NCI-H1105 treated with DMSO at 0.1 percent for 48 hours (cell line): ENCODE measurements around the gene LTB4R.

Experiments
- DNase-seq: peaks from one replicate; lab custom pipeline; 2025; lab: John Stamatoyannopoulos, UW

Gene LTB4R

DNA sequence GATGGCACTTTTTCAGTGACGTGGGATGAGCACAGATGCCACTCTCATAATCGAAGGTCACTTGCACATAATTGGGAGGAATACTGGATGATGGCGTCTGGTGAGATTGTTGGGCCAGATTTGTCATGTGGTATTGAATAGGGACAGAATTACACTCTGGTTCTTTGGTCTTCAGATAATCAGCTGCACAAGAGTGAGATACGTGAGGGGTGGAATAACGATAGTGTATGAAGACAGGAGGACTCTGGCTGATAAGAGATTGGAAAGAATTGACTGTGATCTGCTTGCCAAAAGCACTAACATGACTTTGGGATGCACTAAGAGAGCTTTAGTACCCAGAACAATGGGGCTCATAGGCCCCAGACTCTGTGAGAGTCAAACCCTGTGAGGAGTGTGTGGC is 32.9 kb upstream of the LTB4R start:
- no peak for DNase-seq

DNA sequence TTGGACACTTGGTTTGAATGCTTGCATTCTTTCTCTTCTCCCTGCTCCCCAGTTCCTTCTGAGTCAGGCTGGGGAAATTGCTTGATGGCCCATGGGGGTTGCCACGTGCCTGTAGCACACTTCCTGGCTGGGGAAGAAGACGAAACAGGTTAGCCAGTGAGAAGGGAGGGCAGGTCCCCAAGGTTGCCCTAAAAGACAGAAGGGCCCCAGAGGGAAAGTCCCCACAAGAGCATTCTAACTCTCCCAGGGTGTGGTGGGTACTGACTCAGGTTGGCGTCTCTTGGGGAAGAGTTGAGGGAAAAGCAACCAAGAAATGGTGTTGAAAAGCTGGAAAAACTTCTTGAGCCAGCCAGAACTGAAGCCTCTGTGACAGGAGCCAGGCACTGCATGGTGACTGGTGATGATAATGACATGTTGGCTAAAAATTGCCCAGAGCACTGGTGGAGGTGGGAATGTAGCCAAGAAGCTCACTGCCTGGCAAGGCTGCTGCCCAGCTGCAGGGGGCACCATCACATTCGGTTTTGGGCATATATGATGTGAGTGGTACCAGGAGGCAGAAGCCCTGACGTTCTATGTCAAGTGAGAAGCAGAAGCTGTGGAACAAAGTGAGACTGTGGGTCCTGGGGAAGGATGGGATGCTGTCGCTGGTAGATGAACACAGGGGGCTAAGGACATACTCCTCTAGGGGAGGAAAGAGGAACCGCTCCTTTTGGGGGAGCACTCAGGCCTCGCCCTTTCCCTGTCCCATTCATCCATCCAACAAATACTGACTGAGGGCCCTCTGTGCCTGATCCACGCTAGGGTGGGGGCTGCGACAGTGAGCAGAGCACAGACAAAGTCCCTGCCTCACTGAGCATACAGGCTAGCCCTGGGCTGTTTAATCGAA is 31.8 kb upstream of the LTB4R start:
- peak; percentile 5 for DNase-seq

- DNase-seq, result no peak
Measured at GRCh38 chr14:24280797-24281460, 30.4 kb upstream of the LTB4R start.

GRCh38 chr14:24281636-24282035 is 29.7 kb upstream of the LTB4R start:
- DNase-seq, result no peak

DNA sequence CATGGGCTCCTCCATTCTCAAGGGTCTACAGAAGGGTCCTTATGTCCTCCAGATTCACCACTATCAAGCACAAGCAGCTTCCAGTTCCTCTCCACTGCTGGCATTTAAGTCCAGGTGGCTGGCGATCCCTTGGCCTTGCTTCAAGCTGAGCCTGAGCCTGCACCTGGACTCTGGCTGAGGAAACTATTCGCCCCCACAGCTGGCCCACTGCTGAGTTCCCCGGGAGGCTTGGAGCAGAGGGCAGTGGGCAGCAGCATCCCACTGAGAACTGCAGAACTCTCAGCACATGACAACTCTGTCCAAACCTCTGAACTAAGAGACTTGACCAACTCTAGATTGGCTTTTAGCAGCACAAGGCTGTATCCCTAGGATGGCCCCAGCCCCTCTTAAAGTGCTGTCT is 28.6 kb upstream of the LTB4R start:
- no peak for DNase-seq

DNA sequence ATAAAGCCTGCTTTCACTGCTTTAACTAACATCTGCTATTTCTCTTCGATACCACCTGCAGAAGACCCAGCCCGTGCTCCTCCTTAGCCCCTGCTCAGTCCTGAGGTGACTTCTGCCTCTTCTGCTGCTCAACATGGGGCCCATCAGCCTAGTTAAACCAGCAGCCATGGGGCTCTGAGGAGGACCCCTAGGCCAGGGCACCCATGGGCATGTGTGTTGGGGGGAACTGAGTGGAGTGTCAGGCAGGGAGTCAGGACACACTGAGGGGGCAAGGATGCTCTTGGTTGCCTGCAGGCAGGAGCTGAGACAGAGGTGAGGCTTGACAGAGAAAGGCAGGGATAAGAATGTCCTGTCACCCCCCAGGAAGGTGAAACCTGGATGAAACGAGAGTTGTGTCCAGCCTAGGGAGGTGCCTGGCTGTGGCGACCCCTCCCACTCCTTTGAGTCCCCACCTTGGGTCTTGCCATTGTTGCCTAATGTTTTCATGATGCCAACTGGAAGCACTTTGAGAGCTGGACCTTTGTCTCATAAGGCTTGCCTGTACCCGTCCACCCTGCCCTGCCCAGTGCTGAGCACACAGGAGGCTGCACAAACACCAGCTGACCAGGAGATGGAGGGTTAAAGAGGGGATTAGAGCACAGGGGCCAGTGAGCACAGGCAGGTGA is 27.4 kb upstream of the LTB4R start:
- no peak for DNase-seq

DNA sequence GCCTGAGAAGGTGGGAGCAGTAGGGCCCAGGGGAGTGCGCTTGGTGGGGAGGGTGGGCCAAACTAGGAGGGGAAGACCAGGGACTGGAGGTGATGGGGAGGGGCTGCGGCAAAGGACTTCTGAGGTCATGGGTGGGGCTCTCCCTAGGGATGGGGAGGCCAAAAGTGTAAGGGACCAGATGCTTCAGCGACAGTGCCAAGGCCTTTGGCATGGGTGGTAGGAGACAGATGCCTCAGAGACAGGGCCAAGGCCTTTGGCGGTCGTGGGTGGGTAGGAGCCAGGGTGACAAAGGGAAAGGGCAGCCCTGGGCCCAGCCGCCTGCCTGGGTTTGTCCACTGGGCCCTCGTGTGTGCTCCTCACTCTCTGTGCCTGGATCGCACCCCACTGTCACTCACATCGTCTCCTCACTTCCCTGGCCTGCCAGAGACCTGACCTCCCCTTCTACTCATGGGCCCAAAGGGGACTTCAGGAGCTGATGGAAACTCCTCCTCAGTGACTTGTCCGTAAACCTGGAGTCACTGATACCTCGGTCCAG is 26.7 kb upstream of the LTB4R start:
- DNase-seq, result no peak

- no peak for DNase-seq
Measured at GRCh38 chr14:24285351-24285750, 26.0 kb upstream of the LTB4R start.

DNA sequence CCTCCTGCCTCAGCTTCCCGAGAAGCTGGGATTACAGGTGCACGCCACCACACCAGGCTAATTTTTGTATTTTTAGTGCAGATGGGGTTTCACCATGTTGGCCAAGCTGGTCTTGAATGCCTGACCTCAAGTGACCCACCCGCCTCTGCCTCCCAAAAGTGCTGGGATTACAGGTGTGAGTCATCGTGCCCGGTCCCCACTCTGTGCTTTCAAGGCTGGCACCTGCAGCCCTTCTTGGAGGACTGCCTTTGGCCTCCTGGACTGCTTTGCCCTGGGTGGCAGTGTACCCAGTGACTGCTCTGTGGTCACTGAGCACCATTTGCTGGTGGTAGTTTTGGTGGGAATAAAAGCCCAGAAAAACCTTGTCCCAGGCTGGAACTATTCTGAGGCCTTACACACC is 24.3 kb upstream of the LTB4R start:
- no peak for DNase-seq

DNA sequence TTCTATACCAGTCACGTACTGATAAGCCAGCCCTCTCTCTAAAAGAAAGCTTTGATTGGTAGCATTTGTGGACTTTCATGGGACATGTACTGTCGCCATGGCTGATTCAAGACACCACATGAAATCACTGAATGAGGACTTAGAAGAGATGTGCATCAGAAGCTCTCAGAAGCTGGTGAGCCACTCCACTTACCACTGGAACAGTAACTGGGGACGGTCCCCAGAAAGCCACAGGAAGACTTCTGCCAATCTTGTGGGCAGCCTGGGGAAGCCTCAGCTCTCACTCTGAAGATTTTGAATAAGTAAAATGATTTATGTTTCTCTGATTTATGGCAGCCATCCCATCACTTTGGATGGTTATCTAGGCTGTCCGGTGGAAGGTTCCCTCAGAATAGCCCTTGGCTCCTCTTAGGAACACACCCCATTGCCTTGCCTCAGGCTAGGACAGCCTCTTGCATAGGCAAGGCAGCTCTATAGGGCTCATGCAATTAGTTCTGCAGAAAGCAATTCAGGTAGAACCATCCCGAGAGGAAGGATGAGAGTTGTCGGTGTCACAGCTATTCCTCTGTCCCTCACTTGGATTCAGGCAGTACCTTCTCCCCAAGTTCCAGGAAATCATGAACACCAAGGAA is 21.5 kb upstream of the LTB4R start:
- no peak for DNase-seq

GRCh38 chr14:24290746-24291145 is 20.6 kb upstream of the LTB4R start:
- DNase-seq, result no peak

GRCh38 chr14:24291446-24292117 is 19.7 kb upstream of the LTB4R start:
- no peak for DNase-seq

- DNase-seq, result no peak
Measured at GRCh38 chr14:24292118-24292807, 19.0 kb upstream of the LTB4R start.

DNA sequence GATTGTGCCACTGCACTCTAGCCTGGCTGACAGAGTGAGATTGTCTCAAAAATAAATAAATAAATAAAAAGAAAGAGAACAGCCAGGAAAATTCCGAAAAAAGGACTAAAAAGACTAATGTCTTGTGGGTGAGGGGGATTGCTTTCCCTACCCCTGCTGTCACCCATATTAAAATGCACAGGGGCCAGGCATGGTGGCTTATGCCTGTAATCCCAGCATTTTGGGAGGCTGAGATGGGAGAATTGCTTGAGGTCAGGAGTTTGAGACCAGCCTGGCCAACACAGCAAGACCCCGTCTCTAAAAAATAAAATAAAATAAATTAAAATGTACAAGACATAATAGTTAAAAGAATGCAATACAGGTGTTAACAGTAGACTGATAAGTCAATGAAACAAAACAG is 17.8 kb upstream of the LTB4R start:
- DNase-seq, result no peak

- peak; percentile 57 for DNase-seq
Measured at GRCh38 chr14:24296341-24297157, 14.8 kb upstream of the LTB4R start.

- peak; percentile 25 for DNase-seq
Measured at GRCh38 chr14:24297190-24297964, 13.9 kb upstream of the LTB4R start.

- no peak for DNase-seq
Measured at GRCh38 chr14:24298892-24299254, 12.4 kb upstream of the LTB4R start.

DNA sequence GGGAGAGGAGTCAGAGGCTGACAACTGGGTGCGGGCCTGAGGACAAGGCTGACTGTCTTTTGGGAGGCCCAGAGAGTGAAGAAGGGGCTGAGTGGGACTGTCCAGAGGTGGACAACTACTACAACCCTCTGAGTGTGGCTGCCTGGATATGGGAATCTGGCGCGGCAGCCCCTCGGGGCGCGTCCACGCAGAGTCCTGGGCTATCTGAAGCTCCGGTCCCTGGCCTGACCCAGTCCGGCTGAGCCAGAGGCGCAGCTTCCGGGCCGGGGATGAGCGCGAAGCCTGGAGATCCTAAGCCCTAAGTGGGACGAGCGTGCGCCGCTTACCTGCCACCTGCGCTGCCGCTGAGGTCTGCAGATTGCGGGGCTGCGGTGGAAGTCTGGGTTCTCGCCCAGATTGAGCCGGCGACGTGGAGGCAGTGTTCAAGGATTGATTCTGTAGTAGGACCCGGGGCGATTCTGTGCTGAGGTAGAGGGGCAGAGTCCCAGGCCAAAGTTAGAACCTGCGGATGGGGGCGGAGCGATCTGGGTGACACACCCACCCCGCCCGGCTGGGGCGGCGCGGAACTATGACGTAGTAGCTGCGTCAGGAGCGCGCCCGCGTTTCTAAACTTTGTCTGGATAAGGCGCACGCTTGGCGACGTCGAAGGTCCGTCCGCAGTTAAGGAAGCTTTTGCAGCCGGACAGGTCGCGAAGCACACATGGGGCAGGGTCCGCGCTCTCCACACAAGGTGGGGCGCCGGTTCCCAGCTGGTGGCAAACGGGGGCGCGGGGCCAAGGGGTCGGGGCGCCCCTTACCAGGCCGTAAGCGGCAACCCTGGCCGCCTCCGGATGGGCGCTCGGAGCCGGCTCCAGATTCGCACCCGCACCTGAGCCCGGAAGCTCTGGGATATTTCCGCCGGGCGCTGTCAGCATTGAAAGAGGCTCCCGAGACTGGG is 11.8 kb upstream of the LTB4R start, which contains the start of the genes DHRS1 and NOP9:
Gene DHRS1 (minus strand): TSS at position 526 of the 937 bp plus-strand sequence. CDS start 674 bp downstream, outside the sequence.
Gene NOP9 (plus strand): TSS at position 596 of the 937 bp plus-strand sequence. CDS start 105 bp downstream, at position 701.
- DNase-seq, result peak; percentile 75
